GM12864 (cell line): Measurements from ENCODE around the gene TMEM267.
"Not testable (repeated sequence)": the region's sequence is repeated elsewhere in the genome, so short reads cannot be mapped to it uniquely, and the experiment has no call there.

Experiments
- DNase-seq: peaks from one replicate; pipeline ENCODE4 v3.0.0-alpha.2; 2011; ENCODE audit warnings: low read depth
- H3K4me3 ChIP-seq: 2 replicates; pipeline ENCODE4 v1.5.1; 2011; ENCODE audit warnings: mild to moderate bottlenecking, low read depth, low read length, control low read depth
- TF ChIP-seq, protein P1 (sequence below): IDR thresholded peaks from 2 replicates; pipeline ENCODE4 v1.5.1; 2011; ENCODE audit warnings: low read depth, mild to moderate bottlenecking, moderate library complexity, low read length, control low read depth, inconsistent platforms; ENCODE audit errors: missing control alignments

The TMEM267 gene

DNA sequence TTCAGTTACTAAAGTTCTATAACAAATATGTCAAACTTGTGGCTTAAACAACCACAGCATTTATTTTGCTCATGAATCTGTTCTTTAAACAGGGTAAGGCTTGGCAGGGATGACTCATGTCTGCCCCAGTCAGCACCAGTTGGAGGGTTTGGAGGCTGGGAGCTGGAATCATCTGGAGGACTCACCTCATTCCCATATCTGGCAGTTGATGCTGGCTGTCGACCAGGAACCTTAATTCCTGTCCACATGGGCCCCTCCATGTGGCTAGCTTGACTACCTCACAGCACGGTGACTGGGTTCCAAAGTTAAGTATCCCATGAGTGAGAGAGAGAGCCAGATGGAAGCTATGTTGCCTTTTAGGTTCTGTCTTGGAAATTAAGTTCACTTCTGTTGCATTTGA lies 57.7 kb downstream of the TMEM267 start:
- DNase-seq: no peak
- TF ChIP-seq, protein P1, sequence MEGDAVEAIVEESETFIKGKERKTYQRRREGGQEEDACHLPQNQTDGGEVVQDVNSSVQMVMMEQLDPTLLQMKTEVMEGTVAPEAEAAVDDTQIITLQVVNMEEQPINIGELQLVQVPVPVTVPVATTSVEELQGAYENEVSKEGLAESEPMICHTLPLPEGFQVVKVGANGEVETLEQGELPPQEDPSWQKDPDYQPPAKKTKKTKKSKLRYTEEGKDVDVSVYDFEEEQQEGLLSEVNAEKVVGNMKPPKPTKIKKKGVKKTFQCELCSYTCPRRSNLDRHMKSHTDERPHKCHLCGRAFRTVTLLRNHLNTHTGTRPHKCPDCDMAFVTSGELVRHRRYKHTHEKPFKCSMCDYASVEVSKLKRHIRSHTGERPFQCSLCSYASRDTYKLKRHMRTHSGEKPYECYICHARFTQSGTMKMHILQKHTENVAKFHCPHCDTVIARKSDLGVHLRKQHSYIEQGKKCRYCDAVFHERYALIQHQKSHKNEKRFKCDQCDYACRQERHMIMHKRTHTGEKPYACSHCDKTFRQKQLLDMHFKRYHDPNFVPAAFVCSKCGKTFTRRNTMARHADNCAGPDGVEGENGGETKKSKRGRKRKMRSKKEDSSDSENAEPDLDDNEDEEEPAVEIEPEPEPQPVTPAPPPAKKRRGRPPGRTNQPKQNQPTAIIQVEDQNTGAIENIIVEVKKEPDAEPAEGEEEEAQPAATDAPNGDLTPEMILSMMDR: no peak
- H3K4me3 ChIP-seq: no peak overlapping the region

DNA sequence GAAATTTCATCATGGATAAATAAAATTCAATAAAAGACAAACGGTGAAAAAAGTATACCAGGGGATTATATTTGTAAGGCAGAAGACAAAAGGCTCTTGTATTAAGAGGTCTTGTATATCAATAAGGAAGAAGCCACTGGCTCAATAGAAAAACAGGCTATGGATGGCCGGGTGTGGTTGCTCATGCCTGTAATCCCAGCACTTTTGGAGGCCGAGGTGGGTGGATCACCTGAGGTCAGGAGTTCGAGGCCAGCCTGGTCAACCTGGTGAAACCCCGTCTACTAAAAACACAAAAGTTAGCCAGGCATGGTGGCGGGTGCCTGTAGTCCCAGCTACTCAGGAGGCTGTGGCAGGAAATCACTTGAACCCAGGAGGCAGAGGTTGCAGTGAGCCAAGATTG lies 60.6 kb downstream of the TMEM267 start:
- DNase-seq: not testable (repeated sequence)

DNA sequence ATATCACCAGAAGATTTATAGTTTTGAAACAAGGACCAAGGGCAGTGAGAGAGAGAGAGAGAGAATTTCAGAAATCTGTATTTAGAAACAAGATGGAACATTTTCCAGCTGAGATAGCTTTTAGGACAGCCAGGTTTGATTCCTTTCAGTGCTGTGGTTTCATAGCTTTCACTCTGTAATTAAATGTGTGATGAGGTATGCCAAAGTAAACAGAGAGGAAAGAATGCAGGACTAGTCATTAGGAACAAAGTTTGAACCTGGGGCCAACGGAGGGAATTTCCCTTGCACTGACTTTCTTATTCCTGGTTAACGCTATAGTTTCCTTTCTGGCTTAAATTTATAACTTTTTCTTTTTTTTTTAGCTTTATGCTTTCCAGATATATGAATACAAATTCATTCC lies 61.5 kb downstream of the TMEM267 start:
- DNase-seq: no peak
- no peak overlapping the region for H3K4me3 ChIP-seq
- TF ChIP-seq, protein P1: no peak

More for the DNA sequence above, 60.6 kb downstream of the TMEM267 start:
- H3K4me3 ChIP-seq: not testable (repeated sequence)

DNA sequence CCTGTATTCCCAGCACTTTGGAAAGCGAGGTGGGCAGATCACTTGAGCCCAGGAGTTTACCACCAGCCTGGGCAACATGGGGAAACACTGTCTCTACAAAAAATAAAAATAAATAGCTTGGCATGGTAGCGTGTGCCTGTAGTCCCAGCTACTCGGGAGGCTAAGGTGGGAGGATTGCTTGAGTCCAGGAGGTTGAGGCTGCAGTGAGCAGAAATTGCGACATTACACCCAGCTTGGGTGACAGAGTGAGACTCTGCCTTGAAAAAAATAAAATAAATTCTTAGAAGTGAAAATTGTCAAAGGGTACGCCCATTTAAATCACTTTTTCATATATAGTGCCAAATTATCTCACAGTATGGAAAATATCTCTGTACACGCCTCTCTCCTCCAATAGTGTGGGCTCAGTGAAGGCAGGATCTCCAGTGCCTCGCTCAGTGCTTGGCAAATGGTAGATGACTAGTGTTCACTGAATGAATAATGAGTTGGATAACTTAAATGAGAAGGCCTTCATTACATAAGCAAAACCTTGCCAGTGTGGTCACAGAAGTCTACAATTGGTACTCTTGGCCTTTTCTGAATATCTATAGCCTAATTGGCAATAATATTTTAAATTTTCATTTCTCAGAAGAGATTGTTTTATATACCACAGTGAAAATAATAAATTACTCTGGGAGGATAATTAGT lies 62.1 kb downstream of the TMEM267 start:
- H3K4me3 ChIP-seq: no peak overlapping the region
- no peak for DNase-seq
- TF ChIP-seq, protein P1: no peak

DNA sequence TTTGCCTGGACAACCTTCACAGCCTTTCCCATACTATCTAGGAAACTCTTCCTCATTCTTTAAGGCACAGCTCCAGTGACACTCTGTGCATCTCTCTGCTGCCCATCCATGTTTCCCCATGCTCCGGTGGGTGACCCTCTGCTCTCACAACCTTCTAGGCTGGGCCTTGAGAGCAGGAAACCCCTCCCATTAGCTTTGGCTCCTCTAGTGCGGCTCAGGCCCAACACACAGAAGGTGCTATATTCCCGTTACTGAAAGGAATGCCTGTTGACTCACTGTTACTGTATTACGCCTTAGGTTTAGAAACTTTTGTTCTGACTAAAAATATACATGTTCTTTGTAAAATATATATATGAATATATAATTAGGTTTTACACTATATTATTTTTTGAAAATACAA lies 63.4 kb downstream of the TMEM267 start:
- no peak for DNase-seq
- TF ChIP-seq, protein P1: no peak
- H3K4me3 ChIP-seq: no peak overlapping the region

DNA sequence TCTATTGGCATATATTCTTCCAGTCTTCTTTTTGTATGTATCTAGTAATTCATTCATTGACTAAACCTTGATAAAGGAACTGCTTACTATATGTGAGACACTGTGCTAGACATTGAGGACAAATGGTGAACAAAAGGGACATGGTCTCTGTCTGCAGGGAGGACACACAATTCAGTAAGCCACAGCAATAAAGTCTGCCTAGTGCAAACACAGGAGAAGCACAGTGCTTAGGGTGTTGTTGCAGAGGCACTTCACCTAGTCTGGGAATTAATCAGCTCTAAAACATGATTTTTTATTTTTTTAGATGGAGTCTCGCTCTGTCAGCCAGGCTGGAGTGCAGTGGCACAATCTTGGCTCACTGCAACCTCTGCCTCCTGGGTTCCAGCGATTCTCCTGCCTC lies 65.1 kb downstream of the TMEM267 start:
- DNase-seq: no peak
- TF ChIP-seq, protein P1: no peak
- no peak overlapping the region for H3K4me3 ChIP-seq

DNA sequence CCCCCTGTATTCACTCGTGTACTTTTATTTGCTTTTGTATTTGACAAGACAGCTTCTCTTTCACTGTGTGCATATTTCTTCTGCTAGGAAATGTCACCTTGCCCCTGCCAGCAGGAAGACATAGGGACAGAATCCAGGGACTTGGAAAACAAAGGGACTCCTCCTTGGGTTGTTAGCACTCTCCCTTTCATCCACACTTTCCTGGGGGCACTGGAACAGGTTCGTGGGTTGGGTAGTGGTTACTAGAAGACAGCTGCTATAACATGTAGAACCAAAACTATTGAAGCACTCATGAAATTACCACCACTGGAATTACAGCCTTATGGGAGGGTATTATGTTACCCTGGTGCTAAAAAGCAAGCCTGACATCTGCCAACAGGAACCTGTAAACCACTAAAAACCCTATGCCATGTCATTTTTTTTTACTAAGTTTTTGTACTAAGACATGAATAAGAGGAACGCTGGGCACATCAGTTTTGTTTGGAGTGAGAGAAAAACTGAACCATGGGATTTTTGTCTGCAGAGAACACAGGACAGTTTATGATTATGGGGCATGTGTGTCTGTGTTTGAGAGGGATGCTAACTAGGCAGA lies 66.8 kb downstream of the TMEM267 start:
- H3K4me3 ChIP-seq: no peak overlapping the region
- TF ChIP-seq, protein P1: no peak
- no peak for DNase-seq
